Breast epithelium (tissue), 4 donors: ENCODE measurements around the gene ESM1. TPM values are rescaled to one million over a fixed set of nuclear protein-coding genes. Genes with fewer than 3 reads are reported as not detected.

Experiments used
- DNase-seq, 2 donors: peaks; one replicate each; pipeline ENCODE4 v3.0.0-alpha.2; 2019; ENCODE audit warnings: low spot score in 2 of 2
- H3K27ac ChIP-seq, 2 donors: fragments of 200-600 bp; sonication (generic) in 1 of 2; one replicate each; pipeline ENCODE4 v1.5.1; 2016 to 2019; ENCODE audit warnings: mild to moderate bottlenecking in 1 of 2
- H3K27me3 ChIP-seq, 2 donors: fragments of 200-600 bp; sonication (generic) in 1 of 2; one replicate each; pipeline versions ENCODE4 v1.5.1 to v1.6.0; 2017 to 2019; ENCODE audit warnings: control low read depth in 1 of 2, mild to moderate bottlenecking in 1 of 2
- H3K36me3 ChIP-seq: fragments of 200-600 bp; one replicate; pipeline ENCODE4 v1.5.1; 2019
- H3K4me1 ChIP-seq, 2 donors: fragments of 200-600 bp; sonication (generic); one replicate each; pipeline ENCODE4 v1.5.1; 2016 to 2019; ENCODE audit warnings: control low read depth in 1 of 2
- H3K4me3 ChIP-seq, 3 donors: fragments of 200-600 bp; sonication (generic); 1 replicate in 2 of 3; 2 replicates in 1 of 3; pipeline ENCODE4 v1.5.1; 2016 to 2019; ENCODE audit warnings: mild to moderate bottlenecking in 3 of 3, moderate library complexity in 2 of 3
- H3K9me3 ChIP-seq, 2 donors: fragments of 200-600 bp; sonication (generic) in 1 of 2; one replicate each; pipeline ENCODE4 v1.5.1; 2016 to 2019; ENCODE audit warnings: control low read depth in 1 of 2
- POLR2A ChIP-seq: fragments of 450-650 bp; IDR thresholded peaks from one replicate; pipeline ENCODE4 v1.6.1; 2016; ENCODE audit warnings: antibody characterized with exemption, mild to moderate bottlenecking, moderate library complexity
- POLR2AphosphoS5 ChIP-seq, 3 donors: sonication (generic); formaldehyde crosslinking; IDR thresholded peaks; one replicate each; pipeline ENCODE4 v1.6.1; 2017; ENCODE audit warnings: antibody characterized with exemption in 3 of 3
- intact Hi-C: fragments of 100-400 bp; cut with DNase I; formaldehyde crosslinking; loops from one replicate; pipeline ENCODE4 v1.15.1; 2023; ENCODE audit warnings: low total_unique reads
- total RNA-seq, 3 donors: library from RNA; depleted of rRNA; stranded (reverse); fragments of >200 nt; gene quantifications; one replicate each; pipeline ENCODE4 v1.1.0, GENCODE V29; 2016
- TF ChIP-seq, protein P1 (sequence below), 3 donors: fragments of 450-650 bp; IDR thresholded peaks; one replicate each; pipeline ENCODE4 v1.5.1; 2016 to 2017; ENCODE audit warnings: antibody characterized with exemption in 3 of 3, mild to moderate bottlenecking in 3 of 3, moderate library complexity in 3 of 3

ESM1 gene
- total RNA-seq, 3 donors from 2014 or later, result 0.48 TPM; not detected in 2

- H3K9me3 ChIP-seq, result no peaks in the 10 kb centered on the region
- TF ChIP-seq, protein P1, sequence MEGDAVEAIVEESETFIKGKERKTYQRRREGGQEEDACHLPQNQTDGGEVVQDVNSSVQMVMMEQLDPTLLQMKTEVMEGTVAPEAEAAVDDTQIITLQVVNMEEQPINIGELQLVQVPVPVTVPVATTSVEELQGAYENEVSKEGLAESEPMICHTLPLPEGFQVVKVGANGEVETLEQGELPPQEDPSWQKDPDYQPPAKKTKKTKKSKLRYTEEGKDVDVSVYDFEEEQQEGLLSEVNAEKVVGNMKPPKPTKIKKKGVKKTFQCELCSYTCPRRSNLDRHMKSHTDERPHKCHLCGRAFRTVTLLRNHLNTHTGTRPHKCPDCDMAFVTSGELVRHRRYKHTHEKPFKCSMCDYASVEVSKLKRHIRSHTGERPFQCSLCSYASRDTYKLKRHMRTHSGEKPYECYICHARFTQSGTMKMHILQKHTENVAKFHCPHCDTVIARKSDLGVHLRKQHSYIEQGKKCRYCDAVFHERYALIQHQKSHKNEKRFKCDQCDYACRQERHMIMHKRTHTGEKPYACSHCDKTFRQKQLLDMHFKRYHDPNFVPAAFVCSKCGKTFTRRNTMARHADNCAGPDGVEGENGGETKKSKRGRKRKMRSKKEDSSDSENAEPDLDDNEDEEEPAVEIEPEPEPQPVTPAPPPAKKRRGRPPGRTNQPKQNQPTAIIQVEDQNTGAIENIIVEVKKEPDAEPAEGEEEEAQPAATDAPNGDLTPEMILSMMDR (IDR thresholded peaks at IDR 0.05), result no peak
- TF ChIP-seq POLR2A (no peak), POLR2AphosphoS5 (IDR thresholded peaks at IDR 0.05) (no peak)
- no peak overlapping the region for H3K4me3 ChIP-seq
- H3K36me3 ChIP-seq, result no peaks in the 10 kb centered on the region
- no peaks in the 10 kb centered on the region for H3K4me1 ChIP-seq
- H3K27me3 ChIP-seq, result no peaks in the 10 kb centered on the region
- intact Hi-C loops, result no loop called here
- H3K27ac ChIP-seq, result no peak overlapping the region
- no peak for DNase-seq
Observed at GRCh38 chr5:54946306-54946819, 39.0 kb downstream of the ESM1 start.

DNA sequence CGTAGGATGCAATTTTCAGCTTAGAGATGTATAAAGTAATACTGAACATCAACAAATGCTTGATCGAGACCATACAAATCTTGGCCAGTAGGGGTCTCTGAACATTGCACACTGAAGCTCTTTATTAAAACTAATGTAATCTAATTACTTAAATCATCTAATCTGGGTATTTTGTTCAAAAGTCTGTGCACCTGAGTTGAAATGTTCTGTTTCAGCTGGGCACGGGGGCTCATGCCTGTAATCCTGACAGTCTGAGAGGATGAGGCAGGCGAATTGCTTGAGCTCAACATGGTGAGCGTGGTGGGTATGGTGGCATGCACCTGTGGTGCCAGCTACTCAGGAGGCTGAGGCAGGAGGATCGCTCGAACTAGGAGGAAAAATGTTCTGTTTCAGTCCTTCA lies 41.0 kb downstream of the ESM1 start:
- Histone ChIP-seq H3K27me3 (no peaks in the 10 kb centered on the region), H3K27ac (no peak overlapping the region), H3K4me1 (no peaks in the 10 kb centered on the region), H3K36me3 (no peaks in the 10 kb centered on the region), H3K4me3 (no peak overlapping the region), H3K9me3 (no peaks in the 10 kb centered on the region)
- no peak for TF ChIP-seq POLR2AphosphoS5 (IDR thresholded peaks at IDR 0.05)
- no peak for TF ChIP-seq POLR2A
- TF ChIP-seq, protein P1 (IDR thresholded peaks at IDR 0.05), result peak; percentile 21 to 46 (median 26)
- intact Hi-C loops, result no loop called here
- no peak for DNase-seq

DNA sequence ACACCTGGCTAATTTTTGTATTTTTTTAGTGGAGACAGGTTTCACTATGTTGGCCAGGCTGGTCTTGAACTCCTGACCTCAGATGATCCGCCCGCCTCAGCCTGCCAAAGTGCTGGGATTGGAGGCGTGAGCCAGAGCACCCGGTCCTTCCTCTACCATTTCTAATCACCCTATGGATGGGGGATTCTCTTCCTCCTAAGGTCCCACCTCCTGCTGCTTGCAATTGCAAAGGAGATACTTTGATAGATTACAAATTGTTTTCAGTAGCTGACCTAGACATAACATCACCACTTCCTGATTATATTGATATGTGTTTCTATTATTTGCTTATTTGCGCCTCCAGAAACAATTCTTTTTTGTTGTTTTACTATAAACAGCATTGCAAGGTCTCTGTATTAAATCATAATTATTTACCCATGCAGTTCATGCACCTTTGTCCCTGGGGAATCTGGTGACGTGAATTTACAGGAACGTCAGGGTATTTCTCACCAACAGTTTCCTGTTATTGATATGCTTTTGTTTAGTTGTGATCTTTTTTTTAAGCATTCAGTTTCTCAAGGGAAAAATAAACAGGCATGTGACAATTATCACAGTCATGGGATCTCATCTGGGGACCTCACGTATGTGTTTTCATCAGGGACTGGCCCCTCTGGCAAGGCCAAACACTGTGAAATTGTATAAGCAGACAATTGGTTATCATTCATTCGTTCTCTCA lies 43.2 kb downstream of the ESM1 start:
- H3K4me1 ChIP-seq, result no peaks in the 10 kb centered on the region

DNA sequence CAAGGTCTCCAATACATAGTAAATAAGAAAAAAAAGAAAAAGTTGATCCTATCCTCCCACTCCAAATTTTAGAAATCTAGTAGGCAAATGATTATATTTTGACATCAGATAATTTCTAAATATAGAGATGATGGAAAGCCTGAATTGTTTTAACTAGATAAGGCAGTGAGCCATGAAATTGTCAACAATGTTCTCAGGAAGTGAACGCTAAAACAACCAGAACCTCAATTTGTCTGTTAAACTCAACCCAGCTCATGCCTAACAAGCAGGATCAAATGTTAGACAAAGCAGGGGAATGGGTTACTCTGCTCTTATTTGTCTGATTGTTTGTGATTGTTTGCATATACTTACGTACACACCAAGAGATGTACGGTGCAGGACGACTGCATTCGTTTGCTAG lies 49.2 kb downstream of the ESM1 start:
- no peak overlapping the region for H3K4me3 ChIP-seq
- no peaks in the 10 kb centered on the region for H3K27me3 ChIP-seq
- no peaks in the 10 kb centered on the region for H3K36me3 ChIP-seq
- intact Hi-C loops, result no loop called here
- H3K27ac ChIP-seq, result no peak overlapping the region
- no peaks in the 10 kb centered on the region for H3K9me3 ChIP-seq
- TF ChIP-seq POLR2AphosphoS5 (IDR thresholded peaks at IDR 0.05), result no peak
- TF ChIP-seq, protein P1 (IDR thresholded peaks at IDR 0.05), result no peak
- no peak for TF ChIP-seq POLR2A
- DNase-seq, result no peak
- H3K4me1 ChIP-seq, result no peaks in the 10 kb centered on the region

More for the DNA sequence above, 43.2 kb downstream of the ESM1 start:
- no peak overlapping the region for H3K4me3 ChIP-seq
- H3K9me3 ChIP-seq, result no peaks in the 10 kb centered on the region
- no peak overlapping the region for H3K27ac ChIP-seq
- intact Hi-C loops, result no loop called here
- H3K36me3 ChIP-seq, result no peaks in the 10 kb centered on the region
- TF ChIP-seq POLR2A (no peak), POLR2AphosphoS5 (IDR thresholded peaks at IDR 0.05) (no peak)
- TF ChIP-seq, protein P1 (IDR thresholded peaks at IDR 0.05), result no peak
- no peaks in the 10 kb centered on the region for H3K27me3 ChIP-seq
- DNase-seq, result no peak

DNA sequence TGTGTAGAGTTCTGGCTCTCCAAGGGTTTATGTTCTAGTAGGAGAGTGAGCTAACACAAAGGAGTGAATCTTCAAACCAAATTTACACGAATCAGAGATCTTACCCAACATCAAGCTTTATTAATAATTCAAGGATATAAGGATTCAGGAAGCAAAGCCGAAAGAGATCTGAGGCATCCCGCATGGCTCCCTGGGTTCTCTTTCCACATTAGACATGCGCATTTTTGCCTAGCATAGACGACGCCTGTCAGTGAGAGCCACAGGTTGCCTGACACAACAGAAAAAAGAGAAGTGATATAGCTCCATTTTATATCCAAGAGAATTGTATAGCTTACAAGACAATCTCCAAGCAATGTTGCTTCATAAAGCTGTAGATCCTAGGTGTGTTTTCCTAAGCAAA lies 52.6 kb downstream of the ESM1 start:
- no peak for TF ChIP-seq POLR2AphosphoS5 (IDR thresholded peaks at IDR 0.05)
- TF ChIP-seq, protein P1 (IDR thresholded peaks at IDR 0.05), result no peak
- TF ChIP-seq POLR2A, result no peak
- intact Hi-C loops, result no loop called here

More for the DNA sequence above, 52.6 kb downstream of the ESM1 start:
- no peaks in the 10 kb centered on the region for H3K36me3 ChIP-seq
- H3K4me3 ChIP-seq, result no peak overlapping the region
- H3K4me1 ChIP-seq, result no peaks in the 10 kb centered on the region
- DNase-seq, result no peak
- no peaks in the 10 kb centered on the region for H3K9me3 ChIP-seq
- no peak overlapping the region for H3K27ac ChIP-seq
- no peaks in the 10 kb centered on the region for H3K27me3 ChIP-seq
